IPS-18a (cell line): ENCODE measurements around the gene SEMA4F.
"Not testable (repeated sequence)": the region's sequence is repeated elsewhere in the genome, so short reads cannot be mapped to it uniquely, and the experiment has no call there.

Experiments
- H3K27ac ChIP-seq: one replicate; pipeline ENCODE4 v1.5.1; 2013; ENCODE audit warnings: low read length
- H3K27me3 ChIP-seq: one replicate; pipeline ENCODE4 v1.6.1; 2013; ENCODE audit warnings: mild to moderate bottlenecking, low read length; ENCODE audit not compliant: control insufficient read depth, insufficient read depth
- H3K36me3 ChIP-seq: one replicate; pipeline ENCODE4 v1.6.1; 2013; ENCODE audit warnings: low read depth, low read length; ENCODE audit not compliant: control insufficient read depth
- H3K4me1 ChIP-seq: one replicate; pipeline ENCODE4 v1.6.1; 2013; ENCODE audit warnings: low read depth, low read length; ENCODE audit not compliant: control insufficient read depth
- H3K4me3 ChIP-seq: one replicate; pipeline ENCODE4 v1.5.1; 2013; ENCODE audit warnings: low read length
- H3K9ac ChIP-seq: one replicate; pipeline ENCODE4 v1.6.1; 2013; ENCODE audit warnings: mild to moderate bottlenecking, low read length, moderate library complexity
- H3K9me3 ChIP-seq: one replicate; pipeline ENCODE4 v1.6.1; 2013; ENCODE audit warnings: low read depth, low read length; ENCODE audit not compliant: control insufficient read depth

The SEMA4F gene, protein sequence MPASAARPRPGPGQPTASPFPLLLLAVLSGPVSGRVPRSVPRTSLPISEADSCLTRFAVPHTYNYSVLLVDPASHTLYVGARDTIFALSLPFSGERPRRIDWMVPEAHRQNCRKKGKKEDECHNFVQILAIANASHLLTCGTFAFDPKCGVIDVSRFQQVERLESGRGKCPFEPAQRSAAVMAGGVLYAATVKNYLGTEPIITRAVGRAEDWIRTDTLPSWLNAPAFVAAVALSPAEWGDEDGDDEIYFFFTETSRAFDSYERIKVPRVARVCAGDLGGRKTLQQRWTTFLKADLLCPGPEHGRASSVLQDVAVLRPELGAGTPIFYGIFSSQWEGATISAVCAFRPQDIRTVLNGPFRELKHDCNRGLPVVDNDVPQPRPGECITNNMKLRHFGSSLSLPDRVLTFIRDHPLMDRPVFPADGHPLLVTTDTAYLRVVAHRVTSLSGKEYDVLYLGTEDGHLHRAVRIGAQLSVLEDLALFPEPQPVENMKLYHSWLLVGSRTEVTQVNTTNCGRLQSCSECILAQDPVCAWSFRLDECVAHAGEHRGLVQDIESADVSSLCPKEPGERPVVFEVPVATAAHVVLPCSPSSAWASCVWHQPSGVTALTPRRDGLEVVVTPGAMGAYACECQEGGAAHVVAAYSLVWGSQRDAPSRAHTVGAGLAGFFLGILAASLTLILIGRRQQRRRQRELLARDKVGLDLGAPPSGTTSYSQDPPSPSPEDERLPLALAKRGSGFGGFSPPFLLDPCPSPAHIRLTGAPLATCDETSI

GRCh38 chr2:74653985-74654882 lies at the start of gene SEMA4F:
SEMA4F (plus strand) TSS chr2:74654247; CDS start chr2:74654377, 130 bp downstream.
- peak within 1 kb of the TSS; percentile 70 for H3K4me3 ChIP-seq
- H3K36me3 ChIP-seq: no peaks in the 10 kb centered on the region
- peaks cover 18% of the 10 kb centered on the region for H3K27me3 ChIP-seq
- no peak within 1 kb of the TSS for H3K9ac ChIP-seq
- H3K4me1 ChIP-seq: no peaks in the 10 kb centered on the region
- H3K27ac ChIP-seq: no peak within 1 kb of the TSS
- no peaks in the 10 kb centered on the region for H3K9me3 ChIP-seq

DNA sequence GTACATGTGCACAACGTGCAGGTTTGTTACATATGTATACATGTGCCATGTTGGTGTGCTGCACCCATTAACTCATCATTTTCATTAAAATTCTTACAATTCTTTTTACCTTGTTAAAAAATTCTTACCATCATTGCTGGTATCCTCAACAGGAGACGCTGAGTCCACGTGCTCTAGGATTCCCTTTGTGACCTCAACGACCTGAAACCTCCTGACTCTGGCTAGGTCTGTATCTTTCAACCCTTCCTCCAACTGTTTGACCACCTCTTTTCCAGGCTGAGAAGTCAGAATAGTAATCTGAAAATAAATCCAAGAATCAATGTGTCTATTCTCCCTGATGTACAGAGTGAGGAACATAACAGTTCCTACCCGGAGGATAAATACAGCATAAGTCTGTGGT lies 47.1 kb upstream of the SEMA4F start:
- Histone ChIP-seq H3K4me3 (no peak overlapping the region), H3K27me3 (peaks cover 6% of the 10 kb centered on the region)

DNA sequence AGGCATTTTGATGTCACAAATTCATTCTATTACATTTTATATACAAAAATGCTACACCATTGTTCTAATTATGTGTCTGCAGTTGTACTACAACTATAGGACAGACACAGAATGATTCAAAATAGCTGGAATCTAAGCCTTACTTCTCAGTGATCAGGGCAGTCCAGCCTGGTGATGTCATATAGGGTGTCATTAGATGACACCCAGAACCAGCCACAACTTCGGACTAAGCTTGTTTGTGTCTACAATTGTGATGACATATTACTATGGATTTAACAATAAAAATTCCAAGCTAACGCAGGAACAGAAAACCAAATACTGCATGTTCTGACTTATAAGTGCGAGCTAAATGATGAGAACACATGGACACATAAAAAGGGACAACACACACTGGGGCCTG lies 36.9 kb upstream of the SEMA4F start:
- Histone ChIP-seq H3K9ac (no peak overlapping the region), H3K4me3 (no peak overlapping the region), H3K36me3 (no peaks in the 10 kb centered on the region), H3K27me3 (no peaks in the 10 kb centered on the region), H3K27ac (no peak overlapping the region), H3K4me1 (no peaks in the 10 kb centered on the region), H3K9me3 (no peaks in the 10 kb centered on the region)

More for the DNA sequence above, 47.1 kb upstream of the SEMA4F start:
- no peak overlapping the region for H3K9ac ChIP-seq
- no peaks in the 10 kb centered on the region for H3K9me3 ChIP-seq
- no peaks in the 10 kb centered on the region for H3K4me1 ChIP-seq
- no peak overlapping the region for H3K27ac ChIP-seq
- no peaks in the 10 kb centered on the region for H3K36me3 ChIP-seq

- Histone ChIP-seq H3K9me3 (no peaks in the 10 kb centered on the region), H3K36me3 (no peaks in the 10 kb centered on the region), H3K4me3 (no peak overlapping the region), H3K27me3 (no peaks in the 10 kb centered on the region), H3K27ac (no peak overlapping the region), H3K4me1 (no peaks in the 10 kb centered on the region), H3K9ac (no peak overlapping the region)
Measured at GRCh38 chr2:74618410-74619083, 35.5 kb upstream of the SEMA4F start.

- H3K9me3 ChIP-seq: no peaks in the 10 kb centered on the region
Measured at GRCh38 chr2:74619651-74620297, 34.3 kb upstream of the SEMA4F start.

DNA sequence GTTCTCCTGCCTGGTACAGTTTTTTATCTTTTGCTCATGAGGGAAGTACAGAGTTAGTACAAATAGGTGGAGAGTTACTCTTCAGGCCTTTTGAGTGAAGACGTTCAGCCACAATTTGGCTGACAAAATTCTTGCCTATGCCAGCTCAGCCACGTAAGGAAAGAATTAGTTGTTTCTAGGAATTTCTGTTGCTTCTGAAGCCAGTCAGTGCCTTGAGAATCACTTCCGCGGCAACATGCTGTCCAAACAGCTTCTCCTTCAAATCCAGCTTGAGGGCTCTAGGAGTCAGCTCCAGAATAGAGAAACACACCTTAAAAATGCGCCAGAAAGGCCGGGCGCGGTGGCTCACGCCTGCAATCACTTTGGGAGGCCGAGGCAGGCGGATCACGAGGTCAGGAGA lies 33.4 kb upstream of the SEMA4F start:
- no peaks in the 10 kb centered on the region for H3K36me3 ChIP-seq
- H3K4me3 ChIP-seq: no peak overlapping the region
- no peak overlapping the region for H3K27ac ChIP-seq
- no peaks in the 10 kb centered on the region for H3K9me3 ChIP-seq
- H3K4me1 ChIP-seq: no peaks in the 10 kb centered on the region
- H3K27me3 ChIP-seq: no peaks in the 10 kb centered on the region
- H3K9ac ChIP-seq: no peak overlapping the region

More at GRCh38 chr2:74619651-74620297, 34.3 kb upstream of the SEMA4F start:
- H3K4me1 ChIP-seq: no peaks in the 10 kb centered on the region
- H3K9ac ChIP-seq: no peak overlapping the region
- no peaks in the 10 kb centered on the region for H3K36me3 ChIP-seq
- H3K4me3 ChIP-seq: no peak overlapping the region
- no peak overlapping the region for H3K27ac ChIP-seq
- no peaks in the 10 kb centered on the region for H3K27me3 ChIP-seq

DNA sequence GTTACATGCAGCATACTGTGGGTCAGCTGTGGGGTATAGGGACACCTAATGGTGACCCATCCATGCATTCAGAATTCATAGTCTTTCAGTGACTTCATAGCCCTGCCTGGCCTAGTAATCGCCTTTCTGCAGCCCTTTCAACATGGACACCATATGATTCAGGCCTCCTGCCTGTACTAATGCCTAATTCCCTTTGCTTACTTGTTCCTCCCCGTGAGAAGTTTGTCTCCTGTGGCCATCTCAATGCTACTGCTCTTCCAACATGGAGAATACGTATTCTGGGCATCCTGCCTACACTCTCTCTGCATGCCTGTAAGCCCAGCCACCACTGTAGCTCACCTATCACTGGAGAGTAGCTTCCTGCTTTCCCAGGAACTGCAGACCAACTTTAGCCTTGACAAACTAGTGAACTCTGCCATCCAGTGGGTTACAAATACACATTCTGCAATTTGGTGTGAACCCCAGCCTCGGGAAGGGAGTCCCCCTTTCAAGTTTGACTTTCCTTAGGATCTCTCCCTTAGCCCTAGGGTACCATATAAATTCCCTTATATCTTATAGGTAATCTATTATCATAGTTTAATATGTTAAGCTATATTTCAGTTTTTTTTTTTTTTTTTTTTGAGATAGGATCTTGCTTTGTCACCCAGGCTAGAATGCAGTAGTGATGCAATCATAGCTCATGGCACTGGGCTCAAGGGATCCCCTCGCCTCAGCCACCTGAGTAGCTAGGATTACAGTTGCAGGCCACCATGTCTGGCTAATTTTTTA lies 28.2 kb upstream of the SEMA4F start:
- H3K4me3 ChIP-seq: no peak overlapping the region
- H3K9ac ChIP-seq: no peak overlapping the region
- no peaks in the 10 kb centered on the region for H3K36me3 ChIP-seq
- no peaks in the 10 kb centered on the region for H3K4me1 ChIP-seq
- H3K27me3 ChIP-seq: no peaks in the 10 kb centered on the region
- H3K9me3 ChIP-seq: no peaks in the 10 kb centered on the region
- H3K27ac ChIP-seq: no peak overlapping the region

- H3K36me3 ChIP-seq: no peaks in the 10 kb centered on the region
Measured at GRCh38 chr2:74628538-74629105, 25.4 kb upstream of the SEMA4F start.

DNA sequence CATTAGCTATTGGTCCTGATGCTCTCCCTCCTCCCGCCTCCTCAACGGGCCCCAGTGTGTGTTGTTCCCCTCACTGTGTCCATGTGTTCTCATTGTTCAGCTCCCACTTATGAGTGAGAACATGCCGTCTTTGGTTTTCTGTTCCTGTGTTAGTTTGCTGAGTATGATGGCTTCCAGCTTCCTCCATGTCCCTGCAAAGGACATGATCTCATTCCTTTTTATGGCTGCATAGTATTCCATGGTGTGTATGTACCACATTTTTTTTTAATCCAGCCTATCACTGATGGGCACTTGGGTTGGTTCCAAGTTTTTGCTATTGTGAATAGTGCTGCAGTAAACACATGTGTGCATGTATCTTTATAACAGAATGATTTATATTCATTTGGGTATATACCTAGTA lies 23.6 kb upstream of the SEMA4F start:
- not testable (repeated sequence) for H3K9me3 ChIP-seq, H3K27me3 ChIP-seq, H3K36me3 ChIP-seq, H3K4me3 ChIP-seq, H3K9ac ChIP-seq, H3K27ac ChIP-seq
- peaks cover 18% of the 10 kb centered on the region for H3K4me1 ChIP-seq

More at GRCh38 chr2:74628538-74629105, 25.4 kb upstream of the SEMA4F start:
- Histone ChIP-seq H3K9me3 (no peaks in the 10 kb centered on the region), H3K4me3 (no peak overlapping the region), H3K27ac (no peak overlapping the region), H3K27me3 (no peaks in the 10 kb centered on the region), H3K9ac (no peak overlapping the region), H3K4me1 (peaks cover 18% of the 10 kb centered on the region)
